Measurements from ENCODE around the gene NLGN1. TPM values are rescaled to one million over a fixed set of nuclear protein-coding genes. Genes with fewer than 3 reads are reported as not detected.

The NLGN1 gene
- total and polyA plus RNA-seq, 2 of the 8 experiments (the other 6 are each of a cell fraction or from before 2014, with no cell fraction given), result 7.8 to 14.8 TPM

DNA sequence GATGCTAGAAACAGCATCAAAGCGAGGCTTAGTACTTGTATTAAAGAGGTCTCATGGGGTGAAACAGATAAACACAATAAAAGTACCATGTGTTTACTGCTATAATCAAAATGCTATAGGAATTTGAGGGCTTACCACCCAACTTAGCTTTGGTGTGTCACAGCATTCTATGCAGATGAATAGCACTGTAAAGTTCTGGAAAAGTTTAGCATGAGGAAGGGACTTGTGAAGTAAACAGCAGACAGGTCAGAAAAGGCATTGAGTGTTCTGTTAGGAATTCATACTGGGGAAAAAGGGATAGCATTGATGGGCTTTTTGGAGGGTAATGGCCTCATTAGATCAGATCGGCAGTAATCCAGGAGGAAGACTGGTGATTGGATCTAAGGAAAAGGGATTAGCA is 505.3 kb downstream of the NLGN1 start (continued):
- TF ChIP-seq, protein P1, sequence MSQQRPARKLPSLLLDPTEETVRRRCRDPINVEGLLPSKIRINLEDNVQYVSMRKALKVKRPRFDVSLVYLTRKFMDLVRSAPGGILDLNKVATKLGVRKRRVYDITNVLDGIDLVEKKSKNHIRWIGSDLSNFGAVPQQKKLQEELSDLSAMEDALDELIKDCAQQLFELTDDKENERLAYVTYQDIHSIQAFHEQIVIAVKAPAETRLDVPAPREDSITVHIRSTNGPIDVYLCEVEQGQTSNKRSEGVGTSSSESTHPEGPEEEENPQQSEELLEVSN (IDR thresholded peaks at IDR 0.05), result no peak
- no peak for TF ChIP-seq RNF2 (IDR thresholded peaks at IDR 0.05; ENCODE audit: borderline replicate concordance, low read depth, low read length, missing control alignments, poor library complexity, severe bottlenecking)
